Right lobe of liver (tissue), 6 donors: ENCODE data around the gene ATP6V1F. TPM values are rescaled to one million over a fixed set of nuclear protein-coding genes. Genes with fewer than 3 reads are reported as not detected.

Experiments
- ATAC-seq, 4 donors: fragments of 200-7000 bp; cut with Tn5 transposase; one replicate each; pipeline ENCODE4 v1.9.1; 2020; ENCODE audit warnings: mild to moderate bottlenecking in 4 of 4, moderate library complexity in 4 of 4
- DNase-seq, 3 donors: peaks; one replicate each; pipeline ENCODE4 v3.0.0-alpha.2; 2020
- H3K27ac ChIP-seq, 3 donors: fragments of 200-600 bp; one replicate each; pipeline ENCODE4 v1.8.0; 2022
- H3K27me3 ChIP-seq, 2 donors: fragments of 200-600 bp; one replicate each; pipeline ENCODE4 v1.8.0; 2022
- H3K36me3 ChIP-seq, 4 donors: fragments of 200-600 bp; sonication (generic) in 1 of 4; one replicate each; pipeline versions ENCODE4 v1.5.1 to v1.8.0; 2017 to 2022; ENCODE audit warnings: control low read depth in 1 of 4
- H3K4me1 ChIP-seq, 4 donors: fragments of 200-600 bp; sonication (generic) in 1 of 4; one replicate each; pipeline versions ENCODE4 v1.5.1 to v1.8.0; 2017 to 2022; ENCODE audit warnings: control low read depth in 1 of 4
- H3K4me3 ChIP-seq, 3 donors: fragments of 200-600 bp; one replicate each; pipeline ENCODE4 v1.8.0; 2022
- H3K9me3 ChIP-seq, 4 donors: fragments of 200-600 bp; sonication (generic) in 1 of 4; one replicate each; pipeline versions ENCODE4 v1.5.1 to v1.8.0; 2017 to 2022; ENCODE audit warnings: control low read depth in 1 of 4
- CTCF ChIP-seq, 4 donors: fragments of 200-600 bp in 3 of 4; fragments of 450-650 bp in 1 of 4; IDR thresholded peaks; one replicate each; pipeline versions ENCODE4 v1.5.1 to v1.8.0; 2016 to 2022; ENCODE audit warnings: antibody characterized with exemption in 4 of 4, mild to moderate bottlenecking in 2 of 4
- POLR2A ChIP-seq: fragments of 450-650 bp; IDR thresholded peaks from one replicate; pipeline ENCODE4 v1.6.1; 2017; ENCODE audit warnings: antibody characterized with exemption, mild to moderate bottlenecking
- WGBS: methylation state at CpG from one replicate; pipeline ENCODE4 v1.1.6; 2018; ENCODE audit warnings: low coverage, low lambda C conversion rate; ENCODE audit not compliant: insufficient coverage; ENCODE audit errors: missing lambda C conversion rate; 5-methylcytosine and 5-hydroxymethylcytosine counted together
- intact Hi-C, 2 donors: fragments of 100-400 bp; cut with DNase I; formaldehyde crosslinking; loops; one replicate each; pipeline versions ENCODE4 v1.11.2 to v1.14.1; 2022
- total RNA-seq, 6 experiments: library from RNA; depleted of rRNA in 2 of 6; stranded (reverse); fragments of >200 nt in 2 of 6; fragmentation: NEBNext Ultra II Directional in 3 of 6; extraction: Animal tissue kit (Norgen Biotek cat#: 25700) in 3 of 6; gene quantifications; one replicate each; pipeline versions ENCODE4 v1.1.0 to v1.2.4, GENCODE V29; 2016 to 2023
- donor health status: DM: no; HTN: yes; CAD: no.
- donor health status: DM: no; HTN: no; CAD: no.
- donor health status: DM: no; HTN: no; CAD: no.
- donor health status: DM: no; HTN: yes; CAD: no.
- donor health status: DM: no; HTN: yes; CAD: no.

ATP6V1F gene
- total RNA-seq, 6 experiments from 2014 or later: 26.9 to 72.0 (median 38.9) TPM

GRCh38 chr7:128882134-128882533 is 19.5 kb downstream of the ATP6V1F start:
- Histone ChIP-seq H3K4me3 (no peak overlapping the region), H3K36me3 (no peaks in the 10 kb centered on the region), H3K27me3 (no peaks in the 10 kb centered on the region), H3K9me3 (no peaks in the 10 kb centered on the region), H3K27ac (no peak overlapping the region), H3K4me1 (no peaks in the 10 kb centered on the region)
- DNase-seq (peak in 1 of 3 donors; percentile 20), ATAC-seq (no peak)
- 83% methylated on average over 5 of the region's 8 CpGs for WGBS
- intact Hi-C loops: no loop called here
- TF ChIP-seq CTCF (IDR thresholded peaks at IDR 0.05): no peak
- TF ChIP-seq POLR2A: no peak

- H3K9me3 ChIP-seq: no peaks in the 10 kb centered on the region
- no peak overlapping the region for H3K27ac ChIP-seq
- H3K36me3 ChIP-seq: no peaks in the 10 kb centered on the region
- peak; percentile 72 to 80 (median 74) for ATAC-seq
- intact Hi-C loops: no loop called here
- 7% methylated on average over 8 of the region's 19 CpGs for WGBS
- peak; percentile 81 to 84 (median 83) for DNase-seq
- H3K27me3 ChIP-seq: no peaks in the 10 kb centered on the region
- no peaks in the 10 kb centered on the region for H3K4me1 ChIP-seq
- no peak overlapping the region for H3K4me3 ChIP-seq
- TF ChIP-seq POLR2A (no peak), CTCF (IDR thresholded peaks at IDR 0.05) (peak; percentile 81 to 98 (median 93))
Measured at GRCh38 chr7:128883622-128884448, 21.2 kb downstream of the ATP6V1F start.

GRCh38 chr7:128884561-128885369 is 22.1 kb downstream of the ATP6V1F start:
- Histone ChIP-seq H3K9me3 (no peaks in the 10 kb centered on the region), H3K4me1 (no peaks in the 10 kb centered on the region), H3K36me3 (no peaks in the 10 kb centered on the region), H3K27me3 (no peaks in the 10 kb centered on the region), H3K4me3 (no peak overlapping the region), H3K27ac (no peak overlapping the region)
- peak in 1 of 3 donors; percentile 52 for DNase-seq
- intact Hi-C loops: no loop called here
- WGBS: 92% methylated on average over 10 of the region's 26 CpGs
- TF ChIP-seq CTCF (IDR thresholded peaks at IDR 0.05) (no peak), POLR2A (no peak)
- no peak for ATAC-seq

GRCh38 chr7:128885370-128886187 is 22.9 kb downstream of the ATP6V1F start:
- Histone ChIP-seq H3K27ac (no peak overlapping the region), H3K27me3 (no peaks in the 10 kb centered on the region), H3K4me3 (no peak overlapping the region), H3K4me1 (no peaks in the 10 kb centered on the region), H3K9me3 (no peaks in the 10 kb centered on the region), H3K36me3 (no peaks in the 10 kb centered on the region)
- no peak for TF ChIP-seq CTCF (IDR thresholded peaks at IDR 0.05)
- no peak for TF ChIP-seq POLR2A
- peak in 1 of 3 donors; percentile 0 for DNase-seq
- intact Hi-C loops: no loop called here
- 81% methylated on average over 4 of the region's 10 CpGs for WGBS
- no peak for ATAC-seq
